ENCODE measurements around the gene PRR13.

PRR13 gene

DNA sequence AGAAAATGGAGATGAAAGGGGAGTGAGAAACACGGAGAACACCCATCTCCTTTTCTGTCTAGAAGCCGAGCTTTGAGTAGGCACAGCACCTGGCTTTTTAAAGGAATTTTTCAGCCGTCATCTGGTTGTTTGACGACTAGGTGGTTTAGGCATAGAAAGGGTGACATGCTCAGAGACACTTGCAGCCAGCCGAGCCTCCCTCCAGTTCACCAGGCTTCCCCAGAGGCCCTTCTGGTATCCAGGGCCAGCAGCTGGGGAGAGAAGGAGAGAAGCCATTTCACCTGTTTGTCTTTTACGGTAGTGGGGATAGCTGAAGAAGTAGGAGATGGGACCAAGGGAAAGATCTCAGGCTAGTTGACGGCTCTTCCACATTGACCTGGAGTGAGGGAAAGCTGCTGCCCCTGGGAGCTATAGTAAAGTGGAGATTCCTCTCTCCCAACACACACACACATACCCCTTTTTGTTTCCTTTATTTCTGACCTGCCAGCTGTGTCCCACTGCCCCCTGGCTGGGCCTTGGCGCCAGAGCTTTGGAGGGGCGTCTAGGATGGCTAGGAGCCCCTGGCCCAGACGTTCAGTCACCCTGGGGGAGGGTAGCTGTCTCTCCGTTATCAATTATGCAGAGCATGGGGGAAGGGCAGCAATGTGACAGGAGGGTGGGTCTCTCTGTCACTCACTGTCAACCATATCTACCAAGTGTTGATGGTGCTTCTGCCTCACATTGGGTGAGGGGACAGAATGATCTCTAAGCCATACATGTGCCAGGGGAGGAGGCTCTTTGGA is 52.3 kb downstream of the PRR13 start:
- no peak for DNase-seq
